Activated naive CD4-positive, alpha-beta T cell treated with anti-CD3 and anti-CD28 coated beads, Interleukin-2, amount 10 ng/mL, durations not matched to agents 7 days and 5 days (primary cell): ENCODE measurements around the gene INCA1.

Source experiments
- CTCF ChIA-PET: fragments of 350-600 bp; sonication (Branson Sonifier 250); formaldehyde crosslinking; loops from one replicate; lab custom pipeline; 2021; ENCODE audit warnings: antibody characterized with exemption; lab: Charles Lee
- DNase-seq: peaks from one replicate; pipeline ENCODE4 v3.0.0-alpha.2; 2020
- H3K27ac Mint-ChIP-seq: one replicate; pipeline ENCODE4 v1.8.0; 2021; ENCODE audit warnings: mild to moderate bottlenecking, moderate library complexity, mixed read lengths
- H3K27me3 Mint-ChIP-seq: one replicate; pipeline ENCODE4 v1.8.0; 2021; ENCODE audit warnings: mild to moderate bottlenecking, mixed read lengths
- H3K36me3 Mint-ChIP-seq: one replicate; pipeline ENCODE4 v1.8.0; 2021; ENCODE audit warnings: mixed read lengths
- H3K4me1 Mint-ChIP-seq: one replicate; pipeline ENCODE4 v1.8.0; 2021; ENCODE audit warnings: mixed read lengths
- H3K4me3 Mint-ChIP-seq: one replicate; pipeline ENCODE4 v1.8.0; 2021; ENCODE audit warnings: mild to moderate bottlenecking, moderate library complexity, mixed read lengths
- H3K9me3 Mint-ChIP-seq: one replicate; pipeline ENCODE4 v1.8.0; 2021; ENCODE audit warnings: mixed read lengths

INCA1 gene

DNA sequence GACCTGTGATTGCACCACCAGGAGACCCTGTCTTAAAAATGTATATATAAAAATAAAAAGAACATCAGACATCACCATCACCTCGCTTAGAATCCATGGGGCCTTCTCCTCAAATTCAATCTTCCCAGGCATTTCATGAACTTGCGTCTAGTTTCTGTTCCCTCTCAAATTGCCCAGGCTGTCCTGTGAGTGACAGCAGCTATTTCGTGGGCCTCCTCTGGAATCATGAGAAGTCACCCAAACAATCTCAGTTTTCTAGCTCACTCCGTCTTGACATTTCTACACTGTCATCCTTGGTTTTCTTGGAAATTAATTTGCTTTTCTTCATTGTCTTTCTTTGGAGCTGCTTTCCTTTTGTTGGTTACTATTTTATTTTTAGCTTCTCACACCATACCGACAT, 30.6 kb upstream of the INCA1 start:
- CTCF ChIA-PET = interaction anchor here (0.7 to 1.4 kb wide), 4 partner anchors 32 to 47 kb away, joined by 3 to 11 read pairs (median 4); partner anchors contain the start of gene CAMTA2

DNA sequence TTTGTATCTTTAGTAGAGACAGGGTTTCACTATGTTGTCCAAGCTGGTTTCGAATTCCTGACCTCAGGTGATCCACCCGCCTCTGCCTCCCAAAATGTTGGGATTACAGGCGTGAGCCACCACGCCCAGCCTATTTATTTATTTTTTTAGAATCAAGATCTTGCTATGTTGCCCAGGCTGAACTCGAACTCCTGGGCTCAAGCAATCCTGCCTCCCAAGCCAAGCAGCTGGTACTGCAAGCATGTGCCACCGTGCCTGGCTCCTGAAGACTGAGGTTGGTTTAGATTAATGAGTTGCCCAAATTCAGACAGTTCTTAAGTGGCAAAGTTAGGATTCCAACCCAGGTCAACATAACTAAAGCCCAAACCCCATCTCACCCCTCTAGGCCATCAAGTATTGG, 30.0 kb upstream of the INCA1 start:
- Mint-ChIP-seq H3K27me3 (no peaks in the 10 kb centered on the region), H3K36me3 (peaks cover 10% of the 10 kb centered on the region), H3K4me1 (peaks cover 27% of the 10 kb centered on the region), H3K4me3 (no peak overlapping the region), H3K9me3 (no peaks in the 10 kb centered on the region), H3K27ac (no peak overlapping the region)
- CTCF ChIA-PET = interaction anchor here (0.7 to 1.4 kb wide), 2 partner anchors 35 to 40 kb away, joined by 3 to 11 read pairs; partner anchors contain the start of gene CAMTA2
- no peak for DNase-seq

More for the DNA sequence above, 30.6 kb upstream of the INCA1 start:
- peaks cover 30% of the 10 kb centered on the region for H3K4me1 Mint-ChIP-seq
- no peak overlapping the region for H3K4me3 Mint-ChIP-seq
- no peaks in the 10 kb centered on the region for H3K27me3 Mint-ChIP-seq
- peaks cover 8% of the 10 kb centered on the region for H3K36me3 Mint-ChIP-seq
- H3K27ac Mint-ChIP-seq = no peak overlapping the region
- H3K9me3 Mint-ChIP-seq = no peaks in the 10 kb centered on the region
- DNase-seq = no peak

DNA sequence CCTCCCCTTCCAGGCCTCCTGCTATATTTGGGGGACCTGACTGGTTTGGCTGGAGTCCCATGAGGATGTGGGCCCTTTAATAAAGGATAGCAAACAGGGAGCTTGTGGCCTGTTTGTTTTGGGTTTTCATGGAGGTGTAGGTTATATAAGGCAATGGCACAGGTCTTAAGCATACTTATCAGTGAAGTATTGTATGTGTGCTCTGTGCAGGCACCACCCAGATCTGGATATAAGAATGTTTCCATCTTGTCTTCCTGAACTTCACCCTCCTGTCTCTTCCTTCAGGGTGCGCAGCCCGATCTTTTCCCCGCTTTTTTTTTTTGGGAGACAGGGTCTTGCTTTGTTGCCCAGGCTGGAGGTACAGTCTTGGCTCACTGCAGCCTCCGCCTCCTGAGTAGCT, 27.3 kb upstream of the INCA1 start:
- Mint-ChIP-seq H3K27me3 (no peaks in the 10 kb centered on the region), H3K9me3 (no peaks in the 10 kb centered on the region), H3K4me3 (no peak overlapping the region), H3K36me3 (peaks cover 19% of the 10 kb centered on the region), H3K27ac (no peak overlapping the region), H3K4me1 (peaks cover 7% of the 10 kb centered on the region)
- CTCF ChIA-PET = no interaction called here
- no peak for DNase-seq

DNA sequence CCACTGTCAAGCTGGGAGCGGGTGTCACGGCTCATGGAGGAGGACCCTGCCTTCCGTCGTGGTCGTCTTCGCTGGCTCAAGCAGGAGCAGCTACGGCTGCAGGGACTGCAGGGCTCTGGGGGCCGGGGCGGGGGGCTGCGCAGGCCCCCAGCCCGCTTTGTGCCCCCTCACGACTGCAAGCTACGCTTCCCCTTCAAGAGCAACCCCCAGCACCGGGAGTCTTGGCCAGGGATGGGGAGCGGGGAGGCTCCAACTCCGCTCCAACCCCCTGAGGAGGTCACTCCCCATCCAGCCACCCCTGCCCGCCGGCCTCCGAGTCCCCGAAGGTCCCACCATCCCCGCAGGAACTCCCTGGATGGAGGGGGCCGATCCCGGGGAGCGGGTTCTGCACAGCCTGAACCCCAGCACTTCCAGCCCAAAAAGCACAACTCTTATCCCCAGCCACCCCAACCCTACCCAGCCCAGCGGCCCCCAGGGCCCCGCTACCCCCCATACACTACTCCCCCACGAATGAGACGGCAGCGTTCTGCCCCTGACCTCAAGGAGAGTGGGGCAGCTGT, 26.3 kb upstream of the INCA1 start:
- peaks cover 15% of the 10 kb centered on the region for H3K4me1 Mint-ChIP-seq
- H3K27ac Mint-ChIP-seq = peak overlapping the region; percentile 71
- no peak for DNase-seq
- H3K36me3 Mint-ChIP-seq = peaks cover 25% of the 10 kb centered on the region
- no peaks in the 10 kb centered on the region for H3K9me3 Mint-ChIP-seq
- no peak overlapping the region for H3K4me3 Mint-ChIP-seq
- no peaks in the 10 kb centered on the region for H3K27me3 Mint-ChIP-seq
- CTCF ChIA-PET = no interaction called here

DNA sequence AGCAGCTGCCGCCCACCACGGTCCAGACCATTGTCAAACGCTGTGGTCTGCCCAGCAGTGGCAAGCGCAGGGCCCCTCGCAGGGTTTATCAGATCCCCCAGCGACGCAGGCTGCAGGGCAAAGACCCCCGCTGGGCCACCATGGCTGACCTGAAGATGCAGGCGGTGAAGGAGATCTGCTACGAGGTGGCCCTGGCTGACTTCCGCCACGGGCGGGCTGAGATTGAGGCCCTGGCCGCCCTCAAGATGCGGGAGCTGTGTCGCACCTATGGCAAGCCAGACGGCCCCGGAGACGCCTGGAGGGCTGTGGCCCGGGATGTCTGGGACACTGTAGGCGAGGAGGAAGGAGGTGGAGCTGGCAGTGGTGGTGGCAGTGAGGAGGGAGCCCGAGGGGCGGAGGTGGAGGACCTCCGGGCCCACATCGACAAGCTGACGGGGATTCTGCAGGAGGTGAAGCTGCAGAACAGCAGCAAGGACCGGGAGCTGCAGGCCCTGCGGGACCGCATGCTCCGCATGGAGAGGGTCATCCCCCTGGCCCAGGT, 24.9 kb upstream of the INCA1 start:
- H3K27me3 Mint-ChIP-seq = no peaks in the 10 kb centered on the region
- H3K4me1 Mint-ChIP-seq = peaks cover 13% of the 10 kb centered on the region
- H3K27ac Mint-ChIP-seq = no peak overlapping the region
- H3K9me3 Mint-ChIP-seq = no peaks in the 10 kb centered on the region
- CTCF ChIA-PET = interaction anchor here (1.3 kb wide), 1 partner anchor 8 kb away, joined by 3 read pairs; no protein-coding TSS in a partner anchor
- peaks cover 25% of the 10 kb centered on the region for H3K36me3 Mint-ChIP-seq
- DNase-seq = no peak
- no peak overlapping the region for H3K4me3 Mint-ChIP-seq

DNA sequence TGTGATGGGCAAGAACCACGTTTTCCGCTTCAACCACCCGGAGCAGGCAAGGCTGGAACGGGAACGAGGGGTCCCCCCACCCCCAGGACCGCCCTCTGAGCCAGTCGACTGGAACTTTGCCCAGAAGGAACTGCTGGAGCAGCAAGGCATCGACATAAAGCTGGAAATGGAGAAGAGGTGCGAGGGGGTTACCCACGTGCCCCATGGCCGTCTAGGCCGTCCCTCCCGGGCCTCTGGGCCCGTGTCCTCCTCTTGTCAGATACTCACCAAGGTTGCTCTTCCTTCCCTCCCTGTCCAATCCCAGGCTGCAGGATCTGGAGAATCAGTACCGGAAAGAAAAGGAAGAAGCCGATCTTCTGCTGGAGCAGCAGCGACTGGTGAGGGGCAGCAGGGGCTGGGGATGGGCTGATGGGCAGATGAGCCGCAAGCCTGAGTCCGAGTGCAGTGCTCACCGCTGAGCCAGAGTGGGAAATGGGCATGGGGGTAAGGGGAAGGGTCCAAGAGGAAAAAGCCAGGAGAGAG, 23.2 kb upstream of the INCA1 start:
- CTCF ChIA-PET = interaction anchor here (1.0 kb wide), 1 partner anchor 217 kb away, joined by 3 read pairs; no protein-coding TSS in a partner anchor
- peaks cover 18% of the 10 kb centered on the region for H3K4me1 Mint-ChIP-seq
- H3K27me3 Mint-ChIP-seq = no peaks in the 10 kb centered on the region
- no peak overlapping the region for H3K27ac Mint-ChIP-seq
- DNase-seq = no peak
- no peak overlapping the region for H3K4me3 Mint-ChIP-seq
- H3K9me3 Mint-ChIP-seq = no peaks in the 10 kb centered on the region
- H3K36me3 Mint-ChIP-seq = peaks cover 31% of the 10 kb centered on the region

DNA sequence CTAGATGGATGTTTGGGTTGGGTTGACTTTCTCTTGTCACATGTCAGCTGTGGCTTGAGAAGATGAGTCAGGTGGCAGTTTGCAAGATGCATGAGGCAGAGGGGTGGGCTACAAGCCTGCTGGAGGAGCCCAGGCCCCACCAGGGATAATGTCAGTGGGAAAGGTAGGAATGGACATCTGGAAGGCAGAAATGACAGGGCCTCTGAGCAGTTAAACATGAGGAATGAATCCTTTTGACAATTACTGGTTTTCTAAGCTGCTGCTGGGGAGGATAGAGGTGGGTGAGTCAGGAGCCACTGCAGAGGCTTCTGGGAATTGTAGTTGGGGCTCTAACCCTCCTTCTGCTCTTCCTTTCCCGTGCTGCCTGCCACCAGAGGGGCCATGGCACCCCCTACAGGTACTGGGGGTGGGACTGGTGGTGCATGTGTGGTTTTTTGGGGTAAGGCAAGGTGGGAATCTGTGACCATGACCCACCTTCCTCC, 22.2 kb upstream of the INCA1 start:
- Mint-ChIP-seq H3K36me3 (peaks cover 30% of the 10 kb centered on the region), H3K27ac (peak overlapping the region; percentile 80), H3K4me1 (peaks cover 18% of the 10 kb centered on the region), H3K9me3 (no peaks in the 10 kb centered on the region), H3K4me3 (no peak overlapping the region), H3K27me3 (no peaks in the 10 kb centered on the region)
- CTCF ChIA-PET = interaction anchor here (1.0 to 1.7 kb wide), 2 partner anchors 111 to 218 kb away, joined by 3 to 4 read pairs; no protein-coding TSS in a partner anchor
- peak; percentile 50 for DNase-seq

DNA sequence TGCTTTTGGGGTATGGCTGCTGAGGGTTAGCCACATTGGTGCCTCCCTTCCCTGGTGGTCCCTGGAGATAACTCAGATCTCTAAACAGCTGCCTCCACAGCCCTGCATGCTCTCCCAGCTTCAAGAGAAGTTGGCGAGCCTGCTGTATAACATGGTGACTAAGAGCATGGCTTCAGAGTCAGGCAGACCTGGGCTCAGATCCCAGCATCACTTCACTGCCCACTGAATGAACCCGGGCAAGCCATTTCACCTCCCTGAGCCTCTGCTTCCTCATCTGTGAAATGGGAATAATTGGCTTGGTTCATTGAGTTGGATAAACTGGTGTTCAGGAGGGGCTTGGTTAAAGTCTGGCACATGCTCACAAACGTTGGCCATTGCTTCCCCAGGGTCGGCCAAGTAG, 17.0 kb upstream of the INCA1 start:
- H3K4me3 Mint-ChIP-seq = no peak overlapping the region
- H3K27ac Mint-ChIP-seq = no peak overlapping the region
- no peaks in the 10 kb centered on the region for H3K27me3 Mint-ChIP-seq
- DNase-seq = no peak
- H3K36me3 Mint-ChIP-seq = peaks cover 27% of the 10 kb centered on the region
- H3K9me3 Mint-ChIP-seq = no peaks in the 10 kb centered on the region
- peaks cover 16% of the 10 kb centered on the region for H3K4me1 Mint-ChIP-seq
- CTCF ChIA-PET = no interaction called here

DNA sequence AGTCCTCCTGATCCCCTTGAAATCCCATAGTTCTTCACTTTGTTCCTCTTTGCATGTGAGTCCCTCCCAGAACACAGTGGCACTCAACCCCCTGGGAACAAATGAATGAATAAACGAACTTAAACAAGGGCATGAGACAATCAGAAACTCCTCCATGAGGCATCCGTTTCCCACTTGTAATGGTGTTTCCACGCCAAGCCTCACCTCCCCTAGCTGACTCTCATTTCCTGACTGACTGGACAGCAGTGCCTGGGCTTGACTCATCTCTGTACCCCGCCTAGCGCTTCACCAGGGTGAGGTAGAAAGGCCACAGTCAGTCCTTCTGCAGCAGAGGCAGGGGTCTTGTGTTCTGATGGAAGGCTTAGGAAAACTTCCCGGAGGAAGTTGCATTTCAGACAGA, 14.6 kb upstream of the INCA1 start:
- peaks cover 39% of the 10 kb centered on the region for H3K36me3 Mint-ChIP-seq
- H3K4me3 Mint-ChIP-seq = no peak overlapping the region

DNA sequence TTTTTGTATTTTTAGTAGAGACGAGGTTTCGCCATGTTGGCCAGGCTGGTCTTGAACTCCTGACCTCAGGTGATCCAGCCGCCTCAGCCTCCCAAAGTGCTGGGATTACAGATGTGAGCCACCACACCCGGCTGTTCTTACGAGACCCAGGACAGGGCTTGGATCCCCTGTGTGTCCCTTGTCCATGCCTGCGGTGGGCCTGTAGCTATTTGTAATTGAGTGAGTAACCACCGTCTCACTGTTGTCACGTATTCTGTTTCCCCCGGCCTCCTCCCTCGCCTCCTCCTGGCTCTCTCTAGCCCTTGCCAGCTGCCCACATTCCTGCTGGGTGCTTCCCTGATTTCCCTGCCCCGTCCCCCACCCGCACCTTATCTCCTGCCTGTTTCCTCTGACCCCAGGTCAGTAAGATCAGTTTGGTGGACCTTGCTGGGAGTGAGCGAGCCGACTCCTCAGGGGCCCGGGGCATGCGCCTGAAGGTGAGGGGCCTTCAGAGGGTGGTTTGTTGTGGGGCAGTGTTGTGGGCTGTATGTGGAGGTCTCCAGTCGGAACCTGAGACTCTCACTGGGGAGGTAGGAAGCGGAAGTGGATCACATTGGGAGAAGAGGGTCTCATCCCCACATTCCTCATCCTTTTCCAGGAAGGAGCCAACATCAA, 6.0 kb upstream of the INCA1 start:
- peaks cover 63% of the 10 kb centered on the region for H3K36me3 Mint-ChIP-seq
- H3K4me1 Mint-ChIP-seq = peaks cover 18% of the 10 kb centered on the region
- H3K4me3 Mint-ChIP-seq = no peak overlapping the region
- no peaks in the 10 kb centered on the region for H3K27me3 Mint-ChIP-seq
- H3K27ac Mint-ChIP-seq = no peak overlapping the region
- no peaks in the 10 kb centered on the region for H3K9me3 Mint-ChIP-seq
- CTCF ChIA-PET = no interaction called here
- DNase-seq = no peak

More for the DNA sequence above, 14.6 kb upstream of the INCA1 start:
- Mint-ChIP-seq H3K9me3 (no peaks in the 10 kb centered on the region), H3K27me3 (no peaks in the 10 kb centered on the region), H3K4me1 (peaks cover 8% of the 10 kb centered on the region), H3K27ac (no peak overlapping the region)
- CTCF ChIA-PET = no interaction called here
- no peak for DNase-seq

DNA sequence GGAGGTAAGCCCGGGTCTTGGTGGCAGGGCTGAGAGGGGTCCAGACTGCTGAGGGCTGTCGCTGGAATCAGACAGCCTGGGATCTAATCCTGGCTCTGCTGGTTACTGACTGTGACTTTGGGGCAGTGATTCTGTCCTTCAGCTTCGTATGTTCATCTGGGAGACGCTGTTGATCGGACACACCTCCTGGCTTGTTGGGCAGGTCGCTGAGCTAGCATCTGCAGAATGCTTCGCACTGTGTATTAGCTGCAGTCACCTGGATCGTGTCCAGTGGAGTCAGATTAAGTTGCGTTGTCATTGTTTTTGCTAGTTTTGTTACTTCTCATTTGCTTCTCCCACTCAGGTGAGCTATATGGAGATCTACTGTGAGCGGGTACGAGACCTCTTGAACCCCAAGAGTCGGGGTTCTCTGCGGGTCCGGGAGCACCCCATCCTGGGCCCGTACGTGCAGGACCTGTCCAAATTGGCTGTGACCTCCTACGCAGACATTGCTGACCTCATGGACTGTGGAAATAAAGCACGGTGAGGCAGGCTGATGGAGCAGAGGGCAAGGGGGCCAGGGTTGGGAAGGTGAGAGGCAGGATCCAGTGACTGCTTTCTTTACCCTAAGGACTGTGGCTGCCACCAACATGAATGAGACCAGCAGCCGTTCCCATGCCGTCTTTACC, 4.9 kb upstream of the INCA1 start:
- Mint-ChIP-seq H3K36me3 (peaks cover 53% of the 10 kb centered on the region), H3K9me3 (no peaks in the 10 kb centered on the region), H3K27ac (peak overlapping the region; percentile 19), H3K4me1 (peaks cover 18% of the 10 kb centered on the region), H3K27me3 (no peaks in the 10 kb centered on the region), H3K4me3 (no peak overlapping the region)
- DNase-seq = no peak
- CTCF ChIA-PET = interaction anchor here (1.0 kb wide), 1 partner anchor 29 kb away, joined by 3 read pairs; no protein-coding TSS in a partner anchor

DNA sequence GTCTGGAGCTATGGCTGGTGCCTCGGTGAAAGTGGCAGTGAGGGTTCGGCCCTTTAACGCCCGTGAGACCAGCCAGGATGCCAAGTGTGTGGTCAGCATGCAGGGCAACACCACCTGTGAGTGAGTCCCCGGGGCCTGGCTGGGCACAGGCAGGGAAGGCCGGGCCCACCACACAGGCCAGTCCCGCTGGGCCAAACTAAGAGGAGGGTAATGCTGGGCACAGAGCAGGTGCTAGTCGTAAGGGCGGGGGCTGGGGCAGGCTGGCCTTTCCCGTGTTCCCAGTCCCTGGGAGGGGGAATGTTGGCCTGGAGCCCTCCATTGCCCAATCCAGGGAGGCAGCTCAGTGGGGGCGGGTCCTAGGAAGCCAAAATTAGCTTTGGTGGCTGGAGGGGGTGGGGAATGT, 2.9 kb upstream of the INCA1 start:
- CTCF ChIA-PET = no interaction called here
- H3K4me1 Mint-ChIP-seq = peaks cover 25% of the 10 kb centered on the region
- no peak for DNase-seq
- no peak overlapping the region for H3K4me3 Mint-ChIP-seq
- H3K27ac Mint-ChIP-seq = no peak overlapping the region
- H3K36me3 Mint-ChIP-seq = peaks cover 42% of the 10 kb centered on the region
- H3K9me3 Mint-ChIP-seq = no peaks in the 10 kb centered on the region
- peaks cover 10% of the 10 kb centered on the region for H3K27me3 Mint-ChIP-seq

DNA sequence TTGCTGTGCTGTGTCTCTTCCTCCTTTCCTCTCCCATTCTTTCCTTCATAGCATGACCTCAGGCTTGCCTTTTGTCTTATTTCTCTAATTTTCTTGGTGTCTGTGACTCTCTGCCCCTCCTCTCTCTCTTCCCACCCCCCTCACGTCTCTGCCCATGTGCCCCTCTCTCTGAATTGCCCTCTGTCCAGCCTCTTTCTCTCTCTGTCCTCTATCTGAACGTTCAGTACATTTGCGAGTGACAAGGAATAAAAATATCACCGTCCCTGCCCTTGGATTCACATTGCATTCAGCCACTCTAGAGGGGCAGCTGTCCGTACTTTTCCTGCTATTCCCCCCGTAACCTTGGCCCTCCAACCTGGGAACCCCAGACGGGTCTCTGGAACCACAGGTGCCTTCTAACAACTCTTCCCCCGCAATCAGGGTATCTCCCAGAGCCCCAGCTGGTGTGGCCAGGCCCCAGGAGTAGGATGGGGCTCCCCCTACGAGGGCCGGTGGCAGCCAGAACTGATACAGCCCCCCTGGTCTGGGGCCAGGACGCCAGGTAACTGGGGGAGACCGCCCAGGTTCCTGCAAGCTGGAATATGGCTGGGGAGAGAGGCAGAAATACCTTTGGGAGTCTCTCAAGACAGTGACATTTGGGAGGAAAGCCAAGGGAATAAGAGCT, 2.2 kb upstream of the INCA1 start:
- H3K4me1 Mint-ChIP-seq = peaks cover 27% of the 10 kb centered on the region
- DNase-seq = no peak
- peaks cover 35% of the 10 kb centered on the region for H3K36me3 Mint-ChIP-seq
- H3K9me3 Mint-ChIP-seq = no peaks in the 10 kb centered on the region
- CTCF ChIA-PET = no interaction called here
- peak overlapping the region; percentile 86 for H3K4me3 Mint-ChIP-seq
- H3K27ac Mint-ChIP-seq = peak overlapping the region; percentile 66
- peaks cover 16% of the 10 kb centered on the region for H3K27me3 Mint-ChIP-seq
